ENCODE results near the gene ZNF10.

The ZNF10 gene

GRCh38 chr12:133130038-133130807, at the start of gene ZNF10, which contains the start of gene ZNF891:
Gene ZNF10 (plus strand): TSS chr12:133130627. CDS start chr12:133144493, 13,866 bp downstream.
Gene ZNF891 (minus strand): TSS chr12:133130274. CDS start chr12:133121918, 8,356 bp downstream.
- H3K4me3 ChIP-seq (ENCODE audit: low read depth, low read length): peak within 1 kb of the TSS; percentile 92
- H3K9me3 ChIP-seq (ENCODE audit: severe bottlenecking): peaks cover 35% of the 10 kb centered on the region
- peak; percentile 97 for DNase-seq
- peaks cover 61% of the 10 kb centered on the region for H3K36me3 ChIP-seq
- no peak for TF ChIP-seq CTCF (IDR thresholded peaks at IDR 0.05; ENCODE audit: low read depth, low read length)
- no peaks in the 10 kb centered on the region for H3K27me3 ChIP-seq (ENCODE audit: insufficient read depth, low read depth, severe bottlenecking)
- peak within 1 kb of the TSS; percentile 91 for H3K27ac ChIP-seq

GRCh38 chr12:133081159-133081780, 49.2 kb upstream of the ZNF10 start:
- peak overlapping the region; percentile 77 for H3K4me3 ChIP-seq (ENCODE audit: low read depth, low read length)
- H3K9me3 ChIP-seq (ENCODE audit: severe bottlenecking): peaks cover 41% of the 10 kb centered on the region
- no peak for TF ChIP-seq CTCF (IDR thresholded peaks at IDR 0.05; ENCODE audit: low read depth, low read length)
- H3K36me3 ChIP-seq: peaks cover 49% of the 10 kb centered on the region
- DNase-seq: no peak
- H3K27ac ChIP-seq: peak overlapping the region; percentile 98
- H3K27me3 ChIP-seq (ENCODE audit: insufficient read depth, low read depth, severe bottlenecking): no peaks in the 10 kb centered on the region

- H3K36me3 ChIP-seq: peaks cover 69% of the 10 kb centered on the region
These were observed 47.1 kb upstream of the ZNF10 start for GRCh38 chr12:133083345-133083744.

GRCh38 chr12:133105620-133106019, 24.8 kb upstream of the ZNF10 start:
- TF ChIP-seq CTCF (IDR thresholded peaks at IDR 0.05; ENCODE audit: low read depth, low read length): no peak
- Histone ChIP-seq H3K4me3 (ENCODE audit: low read depth, low read length) (no peak overlapping the region), H3K36me3 (peaks cover 59% of the 10 kb centered on the region), H3K27me3 (ENCODE audit: insufficient read depth, low read depth, severe bottlenecking) (no peaks in the 10 kb centered on the region), H3K9me3 (ENCODE audit: severe bottlenecking) (peaks cover 48% of the 10 kb centered on the region), H3K27ac (no peak overlapping the region)
- no peak for DNase-seq

More at GRCh38 chr12:133083345-133083744, 47.1 kb upstream of the ZNF10 start:
- Histone ChIP-seq H3K27ac (no peak overlapping the region), H3K27me3 (ENCODE audit: insufficient read depth, low read depth, severe bottlenecking) (no peaks in the 10 kb centered on the region), H3K9me3 (ENCODE audit: severe bottlenecking) (peaks cover 23% of the 10 kb centered on the region), H3K4me3 (ENCODE audit: low read depth, low read length) (no peak overlapping the region)
- no peak for TF ChIP-seq CTCF (IDR thresholded peaks at IDR 0.05; ENCODE audit: low read depth, low read length)
- no peak for DNase-seq

GRCh38 chr12:133106253-133106652, 24.2 kb upstream of the ZNF10 start:
- H3K36me3 ChIP-seq: peaks cover 53% of the 10 kb centered on the region
- no peak overlapping the region for H3K27ac ChIP-seq
- no peak for DNase-seq
- no peaks in the 10 kb centered on the region for H3K27me3 ChIP-seq (ENCODE audit: insufficient read depth, low read depth, severe bottlenecking)
- H3K9me3 ChIP-seq (ENCODE audit: severe bottlenecking): peaks cover 45% of the 10 kb centered on the region
- no peak for TF ChIP-seq CTCF (IDR thresholded peaks at IDR 0.05; ENCODE audit: low read depth, low read length)
- no peak overlapping the region for H3K4me3 ChIP-seq (ENCODE audit: low read depth, low read length)
